ENCODE data around the gene NUTM2F. TPM values are rescaled to one million over a fixed set of nuclear protein-coding genes. Genes with fewer than 3 reads are reported as not detected.

NUTM2F gene
- total and polyA plus RNA-seq, 2 donors (not counting 3 experiments of a cell fraction or from before 2014, with no cell fraction given), result not detected

DNA sequence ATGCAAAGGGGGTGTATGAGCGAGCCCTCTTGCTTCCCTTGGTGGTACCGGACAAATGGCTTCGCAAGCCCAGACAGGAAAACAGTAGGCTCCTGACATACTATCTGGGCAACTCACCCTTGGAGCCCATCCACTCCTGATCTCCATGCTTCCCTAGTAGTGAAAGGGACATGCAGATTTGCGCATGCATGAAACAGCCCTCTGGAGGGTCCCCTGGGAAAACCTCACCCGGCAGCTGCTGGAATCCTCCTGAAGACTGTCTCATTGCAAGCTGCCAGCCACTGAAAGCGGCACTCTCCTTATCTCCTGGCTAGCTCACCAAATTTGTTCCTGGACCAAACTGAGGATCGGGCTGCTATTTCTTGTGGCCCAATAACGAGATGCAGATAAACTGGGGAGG lies 59.2 kb downstream of the NUTM2F start:
- Histone ChIP-seq H3K9ac (replicated peaks; ENCODE audit: extremely low read depth, insufficient read depth, low read length) (no peak overlapping the region), H3K27ac (ENCODE audit: insufficient read depth, low read depth, low read length) (no peak overlapping the region), H3K79me2 (ENCODE audit: control insufficient read depth, insufficient read depth, low read length) (peaks cover 5% of the 10 kb centered on the region), H3K9me3 (replicated peaks; ENCODE audit: control insufficient read depth, insufficient read depth, low read length) (no peaks in the 10 kb centered on the region), H3K4me1 (ENCODE audit: control insufficient read depth, extremely low read depth, insufficient read depth, low read length) (no peaks in the 10 kb centered on the region), H3K4me2 (ENCODE audit: insufficient read depth, low read length) (no peak overlapping the region), H2AFZ (ENCODE audit: low read depth, low read length) (no peak overlapping the region), H3K27me3 (ENCODE audit: control insufficient read depth in 2 of 2, insufficient read depth in 2 of 2, low read length in 2 of 2) (no peaks in the 10 kb centered on the region), H3K4me3 (replicated peaks in 1 of 3; ENCODE audit: insufficient read depth in 1 of 3, low read depth in 1 of 3, low read length in 3 of 3) (no peak overlapping the region), H4K20me1 (replicated peaks; ENCODE audit: control insufficient read depth, extremely low read depth, insufficient read depth, low read length) (no peaks in the 10 kb centered on the region), H3K36me3 (ENCODE audit: control insufficient read depth in 2 of 2, extremely low read depth in 1 of 2, insufficient read depth in 2 of 2, low read length in 2 of 2) (no peaks in the 10 kb centered on the region), H3K9me1 (replicated peaks; ENCODE audit: control insufficient read depth, extremely low read depth, insufficient read depth, low read length) (no peaks in the 10 kb centered on the region)
- intact Hi-C loops (cut with micrococcal nuclease) (no loop called here), dilution Hi-C loops (cut with MboI; ENCODE audit: extremely low pct_ligation_motif_present, low sequenced_read_pairs) (no loop called here)
- DNase-seq (ENCODE audit: low read depth, low spot score) (no peak), FAIRE-seq (no peak)
- TF ChIP-seq, protein P1, sequence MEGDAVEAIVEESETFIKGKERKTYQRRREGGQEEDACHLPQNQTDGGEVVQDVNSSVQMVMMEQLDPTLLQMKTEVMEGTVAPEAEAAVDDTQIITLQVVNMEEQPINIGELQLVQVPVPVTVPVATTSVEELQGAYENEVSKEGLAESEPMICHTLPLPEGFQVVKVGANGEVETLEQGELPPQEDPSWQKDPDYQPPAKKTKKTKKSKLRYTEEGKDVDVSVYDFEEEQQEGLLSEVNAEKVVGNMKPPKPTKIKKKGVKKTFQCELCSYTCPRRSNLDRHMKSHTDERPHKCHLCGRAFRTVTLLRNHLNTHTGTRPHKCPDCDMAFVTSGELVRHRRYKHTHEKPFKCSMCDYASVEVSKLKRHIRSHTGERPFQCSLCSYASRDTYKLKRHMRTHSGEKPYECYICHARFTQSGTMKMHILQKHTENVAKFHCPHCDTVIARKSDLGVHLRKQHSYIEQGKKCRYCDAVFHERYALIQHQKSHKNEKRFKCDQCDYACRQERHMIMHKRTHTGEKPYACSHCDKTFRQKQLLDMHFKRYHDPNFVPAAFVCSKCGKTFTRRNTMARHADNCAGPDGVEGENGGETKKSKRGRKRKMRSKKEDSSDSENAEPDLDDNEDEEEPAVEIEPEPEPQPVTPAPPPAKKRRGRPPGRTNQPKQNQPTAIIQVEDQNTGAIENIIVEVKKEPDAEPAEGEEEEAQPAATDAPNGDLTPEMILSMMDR (IDR thresholded peaks at IDR 0.05; ENCODE audit: extremely low read depth in 1 of 2, insufficient read depth in 1 of 2, low read depth in 1 of 2, low read length in 2 of 2), result no peak
- no peak for TF ChIP-seq EZH2 (IDR thresholded peaks at IDR 0.05; ENCODE audit: borderline replicate concordance, low read depth, low read length, severe bottlenecking)
- TF ChIP-seq, protein P2, sequence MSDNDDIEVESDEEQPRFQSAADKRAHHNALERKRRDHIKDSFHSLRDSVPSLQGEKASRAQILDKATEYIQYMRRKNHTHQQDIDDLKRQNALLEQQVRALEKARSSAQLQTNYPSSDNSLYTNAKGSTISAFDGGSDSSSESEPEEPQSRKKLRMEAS (IDR thresholded peaks at IDR 0.05; ENCODE audit: insufficient read depth, insufficient read length), result no peak
- TF ChIP-seq POLR2A (IDR thresholded peaks at IDR 0.05; ENCODE audit: low read depth, low read length), result no peak
- no peak for TF ChIP-seq GATA2 (IDR thresholded peaks at IDR 0.05; ENCODE audit: insufficient read depth, insufficient read length, low read depth, low read length)
- no peak for TF ChIP-seq JUN (IDR thresholded peaks at IDR 0.05; ENCODE audit: borderline replicate concordance, insufficient read depth, insufficient read length, low read depth)
- TF ChIP-seq MYC (IDR thresholded peaks at IDR 0.05; ENCODE audit: low read depth, low read length), result no peak
- no peak for TF ChIP-seq FOS (IDR thresholded peaks at IDR 0.05; ENCODE audit: borderline replicate concordance, insufficient read depth, low read length)
- TF ChIP-seq POLR2AphosphoS5 (IDR thresholded peaks at IDR 0.05; ENCODE audit: insufficient read depth, low read depth, low read length), result no peak
- ChIA-PET CTCF (no interaction called here), POLR2A (no interaction called here)
- no TSS peak for BruUV-seq (replicated peaks)

Other genes with a start within 250 kb of the NUTM2F start
- 9.1 TPM in 2 replicates for gene PTPDC1, start 244.2 kb downstream of the NUTM2F start, total RNA-seq
- 3.5 and 4.3 TPM in 2 replicates for gene PTPDC1, start 244.2 kb downstream of the NUTM2F start, polyA plus RNA-seq
- gene ZNF169, start 69.3 kb downstream of the NUTM2F start, total RNA-seq, result 5.4 and 6.3 TPM in 2 replicates
- 5.5 and 7.7 TPM in 2 replicates for gene ZNF169, start 69.3 kb downstream of the NUTM2F start, polyA plus RNA-seq
- gene PCAT7, start 226.4 kb upstream of the NUTM2F start, total RNA-seq, result not detected in 2 replicates
- gene PCAT7, start 226.4 kb upstream of the NUTM2F start, polyA plus RNA-seq, result not detected in 2 replicates